Hindlimb muscle (tissue), 1 donor: Measurements from ENCODE around the gene PIEZO1. TPM values are rescaled to one million over a fixed set of nuclear protein-coding genes. Genes with fewer than 3 reads are reported as not detected.
"Not testable (repeated sequence)": the region's sequence is repeated elsewhere in the genome, so short reads cannot be mapped to it uniquely, and the experiment has no call there.

Experiments
- DNase-seq: peaks from one replicate; pipeline ENCODE4 v3.0.0-alpha.2; 2013
- polyA plus RNA-seq: library from polyadenylated mRNA; unstranded; fragments of 120-200 nt; gene quantifications from one replicate; pipeline ENCODE4 v1.2.1, GENCODE V29; 2013; ENCODE audit not compliant: insufficient read length

PIEZO1 gene
- polyA plus RNA-seq, 1 donor: 71.1 TPM

DNA sequence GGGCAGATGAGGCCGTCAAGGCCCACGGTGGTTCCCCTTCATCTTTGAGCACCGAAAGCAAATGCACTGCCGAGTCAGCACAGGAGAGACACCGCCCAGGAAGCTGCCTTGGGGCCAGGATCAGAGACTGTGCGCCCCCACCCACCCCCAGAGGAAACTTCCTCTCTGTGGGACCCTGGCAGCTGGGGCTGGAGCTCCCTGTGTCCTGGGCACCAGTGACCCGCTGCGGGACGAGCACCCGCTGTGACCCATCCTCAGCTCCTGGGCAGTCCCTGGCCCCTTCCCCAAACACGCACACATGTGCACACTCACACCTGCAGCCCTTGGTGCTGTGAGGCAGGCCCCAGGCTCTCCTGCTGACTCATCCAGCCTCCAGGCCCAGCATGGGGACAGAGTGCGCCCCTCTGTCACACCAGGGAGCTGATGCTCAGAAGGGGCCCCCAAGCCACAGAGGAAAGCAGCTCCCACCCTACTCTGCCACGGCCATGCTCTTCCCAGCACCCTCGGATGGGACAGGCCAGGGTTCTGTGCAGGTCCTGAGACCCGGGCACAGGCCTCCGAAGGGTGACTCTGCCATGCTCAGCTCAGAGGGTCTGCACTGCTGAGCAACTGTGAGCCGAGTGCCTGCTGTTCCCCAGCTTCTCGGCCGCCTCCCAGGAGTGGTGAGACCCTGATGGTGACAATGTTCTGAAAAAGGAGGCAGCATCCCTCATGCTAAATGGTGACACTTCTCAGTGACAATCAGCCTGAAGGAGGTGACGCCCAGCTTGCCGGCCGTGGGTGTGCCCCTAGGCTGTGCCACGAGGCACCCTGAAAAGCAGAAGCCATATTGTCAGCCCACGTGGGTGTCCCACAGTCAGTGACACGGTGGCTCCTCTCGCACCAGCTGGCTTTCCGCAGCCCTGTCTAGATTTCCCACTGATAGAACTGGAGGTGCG lies 3.6 kb downstream of the PIEZO1 start:
- DNase-seq: no peak

- no peak for DNase-seq
These were observed 4.6 kb downstream of the PIEZO1 start for GRCh38 chr16:88780142-88781062.

DNA sequence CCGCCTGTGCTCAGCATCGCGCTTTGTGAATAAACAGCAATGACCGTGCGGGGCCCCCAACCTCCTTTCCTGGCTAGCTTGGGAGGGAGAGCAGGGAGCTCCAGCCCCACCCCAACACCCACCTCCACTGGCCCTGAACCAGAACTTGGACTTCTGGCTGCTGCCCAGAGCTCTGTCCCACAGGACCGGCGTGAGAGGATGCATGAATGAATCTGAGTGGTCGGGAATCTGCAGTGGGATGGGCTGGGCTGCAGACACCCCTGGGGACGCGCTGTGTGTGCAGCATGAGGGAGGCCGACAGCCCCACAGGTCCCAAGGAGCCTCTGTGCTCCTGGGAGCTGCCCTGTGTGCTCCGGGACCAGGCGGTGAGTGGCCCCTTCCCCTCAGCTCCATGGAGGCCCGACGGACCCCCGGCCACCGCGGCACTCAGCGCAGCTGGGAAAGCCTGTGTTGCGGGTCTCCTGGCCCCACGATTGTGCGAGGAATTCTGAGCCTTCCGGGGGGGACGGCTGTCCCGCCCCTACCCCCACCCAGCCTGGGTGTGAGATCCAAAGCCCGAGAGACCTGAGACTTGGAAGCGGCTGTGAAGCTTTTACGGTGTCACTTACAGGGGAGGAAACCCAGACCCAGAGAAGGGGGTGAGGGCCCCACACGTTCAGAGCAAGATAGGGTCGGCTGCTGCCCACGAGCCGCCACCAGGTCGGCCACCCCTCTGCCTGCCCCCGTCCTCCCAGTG lies 5.4 kb downstream of the PIEZO1 start:
- DNase-seq: no peak

- no peak for DNase-seq
These were observed 6.4 kb downstream of the PIEZO1 start for GRCh38 chr16:88778541-88779065.

DNA sequence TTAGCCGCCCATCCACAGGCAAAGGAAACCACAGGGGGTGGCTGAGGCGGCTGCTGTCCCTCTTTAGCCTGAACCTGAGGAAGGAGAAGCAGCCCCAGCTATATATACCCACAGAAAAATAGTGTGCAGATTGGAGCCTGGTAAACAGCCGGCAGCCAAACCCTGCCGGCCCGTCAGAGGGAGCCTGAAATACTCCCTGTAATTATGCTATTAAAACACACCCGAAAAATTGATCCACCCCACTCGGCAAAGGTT lies 6.8 kb downstream of the PIEZO1 start:
- no peak for DNase-seq

GRCh38 chr16:88777471-88778270 lies 7.3 kb downstream of the PIEZO1 start:
- DNase-seq: no peak

DNA sequence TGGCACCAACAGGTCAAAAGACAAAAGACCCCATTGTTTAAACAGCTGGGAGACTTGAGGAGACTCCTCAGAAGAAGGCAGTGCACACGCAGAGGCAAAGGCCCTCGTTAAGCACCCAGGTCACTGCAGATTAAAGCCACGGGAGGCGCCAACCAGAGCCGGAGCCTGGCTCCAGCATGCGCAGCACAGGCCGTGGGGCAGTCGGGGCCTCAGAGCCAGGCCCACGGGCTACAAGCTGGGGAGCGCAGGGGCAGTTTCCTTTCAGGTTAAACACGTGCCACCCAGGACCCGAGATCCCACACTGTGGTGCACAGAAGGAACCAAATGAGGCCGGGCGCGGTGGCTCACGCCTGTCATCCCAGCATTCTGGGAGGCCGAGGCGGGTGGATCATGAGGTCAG lies 9.2 kb downstream of the PIEZO1 start:
- DNase-seq: no peak

DNA sequence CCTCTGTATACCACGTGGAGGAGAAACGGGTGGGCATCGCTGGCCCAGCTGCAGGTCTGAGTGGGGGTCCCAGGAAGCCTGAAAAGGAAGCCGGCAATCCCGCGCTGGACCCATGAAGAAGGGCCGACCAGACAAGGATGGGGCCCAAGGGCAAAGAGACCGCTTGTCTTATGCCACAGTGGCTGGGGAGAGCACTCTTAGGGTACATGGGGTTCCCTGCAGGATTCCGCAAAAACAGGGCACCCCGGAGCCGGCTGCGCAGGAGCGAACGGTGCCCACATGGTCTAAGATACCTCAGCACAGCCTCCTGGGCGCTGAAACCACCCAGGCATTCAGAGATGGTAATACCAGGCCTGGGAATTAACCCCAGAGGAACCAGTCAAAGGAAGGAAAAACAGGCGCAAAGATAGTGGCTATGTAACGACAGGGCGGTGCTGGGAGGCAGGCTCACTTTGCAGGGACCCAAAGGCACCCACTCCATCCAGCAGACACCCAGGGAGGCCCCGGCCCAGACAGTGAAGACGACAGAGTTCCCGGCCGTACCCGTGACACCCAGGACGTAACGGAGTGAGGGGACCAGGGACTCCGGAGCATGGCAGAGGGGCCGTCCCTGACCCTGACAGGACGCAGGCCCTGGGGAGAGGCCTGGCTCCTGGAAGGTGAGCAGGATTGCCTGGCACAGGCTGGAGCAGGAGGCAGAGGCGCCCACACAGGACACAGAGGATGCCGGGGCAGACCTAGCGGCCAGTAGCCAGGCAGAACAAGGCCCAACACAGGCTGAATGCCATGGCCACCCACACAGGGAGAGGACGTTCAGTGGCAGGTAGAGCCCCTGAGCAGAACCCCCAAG lies 10.3 kb downstream of the PIEZO1 start:
- no peak for DNase-seq

- no peak for DNase-seq
These were observed 11.2 kb downstream of the PIEZO1 start for GRCh38 chr16:88773812-88774291.

GRCh38 chr16:88772871-88773811 lies 11.9 kb downstream of the PIEZO1 start:
- no peak for DNase-seq

DNA sequence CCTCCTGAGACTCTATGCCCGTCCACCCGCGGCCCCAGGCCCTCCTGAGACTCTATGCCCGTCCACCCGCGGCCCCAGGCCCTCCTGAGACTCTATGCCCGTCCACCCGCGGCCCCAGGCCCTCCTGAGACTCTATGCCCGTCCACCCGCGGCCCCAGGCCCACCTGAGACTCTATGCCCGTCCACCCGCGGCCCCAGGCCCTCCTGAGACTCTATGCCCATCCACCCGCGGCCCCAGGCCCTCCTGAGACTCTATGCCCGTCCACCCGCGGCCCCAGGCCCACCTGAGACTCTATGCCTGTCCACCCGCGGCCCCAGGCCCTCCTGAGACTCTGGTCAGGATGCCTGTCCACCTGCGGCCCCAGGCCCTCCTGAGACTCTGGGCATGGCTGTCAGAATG lies 13.2 kb downstream of the PIEZO1 start:
- not testable (repeated sequence) for DNase-seq

DNA sequence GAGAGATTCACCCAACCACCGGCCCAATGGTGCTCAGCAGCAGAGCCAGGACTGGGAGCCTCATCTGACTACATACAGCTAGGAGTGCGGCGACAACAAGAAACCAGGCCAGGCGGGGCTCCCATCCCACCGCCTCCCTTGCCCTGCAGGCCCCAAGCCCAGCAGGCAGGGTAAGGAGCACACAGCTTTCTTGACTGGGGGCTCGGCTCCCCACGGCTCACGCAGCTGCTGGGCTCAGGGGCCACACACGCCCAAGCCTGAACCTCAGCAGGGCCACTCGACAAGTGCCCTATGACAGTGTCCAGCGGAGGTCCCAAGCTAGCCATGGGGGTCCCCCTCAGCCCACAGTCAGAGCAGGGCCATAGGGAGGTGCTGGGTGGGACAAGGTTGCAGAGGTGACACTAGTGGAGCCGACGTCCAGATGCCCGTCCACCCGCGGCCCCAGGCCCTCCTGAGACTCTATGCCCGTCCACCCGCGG lies 13.7 kb downstream of the PIEZO1 start:
- DNase-seq: no peak

DNA sequence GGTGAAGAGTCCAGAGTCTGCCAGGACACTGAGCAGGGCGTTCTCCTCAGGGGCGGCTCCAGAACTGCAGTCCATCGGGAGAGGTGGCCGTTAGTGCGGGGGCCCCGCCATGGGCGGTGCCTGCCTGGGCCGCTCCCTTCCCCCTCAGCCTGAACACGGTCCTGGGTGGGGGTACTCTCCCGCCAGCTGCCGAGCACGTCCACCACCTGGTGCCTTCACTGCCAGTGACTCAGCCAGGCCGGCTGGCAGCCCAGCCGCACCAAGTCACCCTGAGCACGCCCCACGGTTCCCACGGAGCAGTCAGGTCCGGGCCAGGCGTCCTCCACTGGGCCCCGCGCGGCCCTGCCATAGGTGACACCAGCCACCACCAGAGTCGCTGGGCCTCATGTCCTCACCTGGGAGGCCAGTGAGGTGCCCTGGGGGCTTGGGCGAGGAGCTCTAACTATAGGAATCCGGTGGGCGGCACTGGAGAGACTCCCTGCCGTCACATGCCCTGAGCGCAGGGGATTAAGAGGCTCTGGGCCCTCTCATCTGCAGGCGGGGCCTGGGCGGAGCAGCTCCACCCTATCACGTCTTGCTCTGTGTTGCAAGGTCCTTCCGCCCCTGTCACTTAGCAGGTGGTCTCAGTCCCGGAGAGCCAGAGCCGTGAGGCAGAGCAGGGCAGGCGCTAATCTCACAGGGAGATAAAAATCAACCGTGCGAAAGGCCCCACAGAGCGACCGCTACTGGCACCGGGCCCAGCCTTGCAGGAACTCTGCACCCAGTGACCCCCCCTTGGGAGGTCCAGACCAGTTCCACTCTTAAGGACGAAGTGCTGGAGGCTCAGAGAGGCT lies 14.3 kb downstream of the PIEZO1 start:
- no peak for DNase-seq

DNA sequence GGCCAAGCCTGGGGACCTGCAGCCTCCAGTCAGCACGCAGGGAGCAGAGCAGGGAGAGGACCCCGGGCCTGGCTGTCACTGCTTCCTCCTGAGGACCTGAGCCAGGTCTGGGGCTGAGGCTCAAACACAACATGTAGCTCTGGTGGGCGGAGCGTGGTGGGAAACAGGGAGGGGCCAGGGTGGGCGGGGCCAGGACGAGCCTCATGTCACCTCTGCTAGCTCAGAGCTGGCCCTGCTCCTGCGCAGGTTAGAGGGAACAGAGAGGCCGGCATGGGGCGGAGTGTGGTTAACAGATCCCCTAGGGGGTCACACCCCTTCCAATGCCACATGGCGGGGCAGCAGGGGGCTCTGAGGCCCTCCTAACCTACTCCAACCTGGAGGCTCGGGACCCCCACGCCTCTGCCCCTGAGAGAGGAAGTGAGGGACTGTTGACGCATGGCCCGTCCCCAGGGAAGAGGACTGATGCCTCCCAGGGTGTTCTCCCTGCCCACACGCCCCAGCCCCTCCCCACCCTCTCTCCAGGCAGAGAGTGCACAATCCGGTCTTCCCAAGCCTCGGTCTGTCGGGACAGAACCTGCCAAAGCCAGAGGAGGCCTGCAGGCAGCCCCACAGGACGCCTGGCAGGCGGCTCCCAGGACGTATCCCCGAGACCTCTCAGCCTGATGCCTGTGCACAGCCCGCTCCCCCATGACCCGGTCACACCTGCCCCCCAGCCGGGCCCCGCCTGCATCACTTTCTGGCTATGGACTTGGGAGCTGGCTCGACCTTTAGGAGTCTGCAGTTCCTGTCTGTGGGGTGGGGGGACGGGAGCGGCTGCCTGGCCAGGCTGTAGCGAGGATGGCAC lies 15.2 kb downstream of the PIEZO1 start:
- no peak for DNase-seq

- no peak for DNase-seq
These were observed 16.8 kb downstream of the PIEZO1 start for GRCh38 chr16:88768071-88768783.

DNA sequence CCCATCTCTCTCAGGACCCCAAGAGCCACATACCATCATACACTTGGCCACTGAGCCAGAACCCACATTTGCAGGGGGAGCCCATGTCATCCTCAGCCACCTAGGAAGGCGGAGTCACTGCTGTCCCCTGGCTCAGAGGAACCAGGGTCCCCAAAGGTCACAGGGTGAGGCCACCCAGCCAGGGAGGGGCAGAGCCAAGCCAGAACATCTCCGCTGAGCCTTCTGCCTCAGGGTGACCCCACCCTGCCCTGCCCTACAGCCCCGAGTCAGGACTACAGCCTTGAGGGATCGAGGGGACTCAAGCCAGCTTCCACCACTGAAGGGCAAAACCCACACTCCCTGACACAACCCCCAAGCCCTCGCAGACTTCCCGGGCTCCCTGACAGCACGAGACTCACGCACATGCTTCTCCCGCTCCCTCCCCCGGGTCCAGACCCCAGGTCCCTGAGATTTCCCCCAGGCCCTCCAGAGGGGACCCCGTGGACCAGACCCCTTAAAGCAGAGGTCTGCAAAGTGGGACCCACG lies 17.4 kb downstream of the PIEZO1 start:
- no peak for DNase-seq
